DMS53 treated with DMSO at 0.1 percent for 48 hours (cell line): ENCODE data around the gene SZT2.
A peak's percentile ranks its signal among the peaks of the same experiment; 100 is the strongest.
"Not testable (repeated sequence)": the region's sequence is repeated elsewhere in the genome, so short reads cannot be mapped to it uniquely, and the experiment has no call there.

Experiments used
- DNase-seq: peaks from one replicate; lab custom pipeline; 2025; ENCODE audit not compliant: unreplicated experiment; lab: John Stamatoyannopoulos, UW

The SZT2 gene

GRCh38 chr1:43386676-43387075, 3.0 kb upstream of the SZT2 start:
- DNase-seq, result no peak

- no peak for DNase-seq
Measured at GRCh38 chr1:43387976-43388599, 1.6 kb upstream of the SZT2 start.

GRCh38 chr1:43388613-43389012, 1.1 kb upstream of the SZT2 start:
- no peak for DNase-seq

GRCh38 chr1:43392702-43393101, 3.0 kb downstream of the SZT2 start:
- no peak for DNase-seq

GRCh38 chr1:43395523-43395922, 5.8 kb downstream of the SZT2 start:
- DNase-seq, result no peak

- DNase-seq, result no peak
Measured at GRCh38 chr1:43396059-43396458, 6.4 kb downstream of the SZT2 start.

- no peak for DNase-seq
Measured at GRCh38 chr1:43398227-43398626, 8.5 kb downstream of the SZT2 start.

- not testable (repeated sequence) for DNase-seq
Measured at GRCh38 chr1:43400441-43400840, 10.7 kb downstream of the SZT2 start.

GRCh38 chr1:43402089-43402865, 12.6 kb downstream of the SZT2 start:
- no peak for DNase-seq

- no peak for DNase-seq
Measured at GRCh38 chr1:43404353-43404752, 14.7 kb downstream of the SZT2 start.

- DNase-seq, result no peak
Measured at GRCh38 chr1:43405219-43405875, 15.6 kb downstream of the SZT2 start.

- no peak for DNase-seq
Measured at GRCh38 chr1:43405876-43406234, 16.2 kb downstream of the SZT2 start.

- no peak for DNase-seq
Measured at GRCh38 chr1:43410571-43410970, 20.9 kb downstream of the SZT2 start.

GRCh38 chr1:43413426-43413825, 23.7 kb downstream of the SZT2 start:
- not testable (repeated sequence) for DNase-seq

- DNase-seq, result peak; percentile 48
Measured at GRCh38 chr1:43414634-43415223, 25.0 kb downstream of the SZT2 start.

- no peak for DNase-seq
Measured at GRCh38 chr1:43415901-43416300, 26.2 kb downstream of the SZT2 start.

GRCh38 chr1:43418858-43419257, 29.2 kb downstream of the SZT2 start:
- no peak for DNase-seq

- no peak for DNase-seq
Measured at GRCh38 chr1:43419627-43420425, 30.1 kb downstream of the SZT2 start.

GRCh38 chr1:43420874-43421273, 31.2 kb downstream of the SZT2 start:
- DNase-seq, result no peak

GRCh38 chr1:43421396-43421795, 31.7 kb downstream of the SZT2 start:
- DNase-seq, result no peak
